ENCODE data around the gene DCUN1D3. TPM values are rescaled to one million over a fixed set of nuclear protein-coding genes. Genes with fewer than 3 reads are reported as not detected.

Gene DCUN1D3
- total RNA-seq, 4 donors from 2014 or later, result 10.3 to 13.7 (median 11.8) TPM

- no peak overlapping the region for H3K27ac ChIP-seq
- TF ChIP-seq POLR2A (IDR thresholded peaks at IDR 0.05), result no peak
- no peak for TF ChIP-seq CTCF (IDR thresholded peaks at IDR 0.05)
- DNase-seq, result no peak
- WGBS, 2 donors, result 83 to 88% methylated on average over 5 of the region's 5 CpGs
- H3K27me3 ChIP-seq, result no peaks in the 10 kb centered on the region
- no peaks in the 10 kb centered on the region for H3K9me3 ChIP-seq
- intact Hi-C loops (cut with DNase I), result no loop called here
- no peaks in the 10 kb centered on the region for H3K36me3 ChIP-seq
- no peaks in the 10 kb centered on the region for H3K4me1 ChIP-seq
- H3K4me3 ChIP-seq (replicated peaks in 1 of 3), result no peak overlapping the region
Observed at GRCh38 chr16:20944861-20945574, 44.9 kb upstream of the DCUN1D3 start.

- TF ChIP-seq POLR2A (IDR thresholded peaks at IDR 0.05), result no peak
- no peak for TF ChIP-seq CTCF (IDR thresholded peaks at IDR 0.05)
- Histone ChIP-seq H3K4me3 (replicated peaks in 1 of 3) (no peak overlapping the region), H3K27me3 (no peaks in the 10 kb centered on the region), H3K9me3 (no peaks in the 10 kb centered on the region), H3K4me1 (no peaks in the 10 kb centered on the region), H3K27ac (no peak overlapping the region), H3K36me3 (no peaks in the 10 kb centered on the region)
- 68 to 82% methylated on average over 4 of the region's 4 CpGs for WGBS, 2 donors
- no peak for DNase-seq
- intact Hi-C loops (cut with DNase I), result no loop called here
Observed at GRCh38 chr16:20942256-20942655, 42.1 kb upstream of the DCUN1D3 start.

GRCh38 chr16:20941636-20941926 is 41.4 kb upstream of the DCUN1D3 start:
- no peaks in the 10 kb centered on the region for H3K27me3 ChIP-seq
- H3K9me3 ChIP-seq, result no peaks in the 10 kb centered on the region
- DNase-seq, result no peak
- H3K27ac ChIP-seq, result no peak overlapping the region
- H3K4me3 ChIP-seq (replicated peaks in 1 of 3), result no peak overlapping the region
- no peaks in the 10 kb centered on the region for H3K36me3 ChIP-seq
- no peak for TF ChIP-seq CTCF (IDR thresholded peaks at IDR 0.05)
- no peak for TF ChIP-seq POLR2A (IDR thresholded peaks at IDR 0.05)
- 97 to 100% methylated on average over 6 of the region's 6 CpGs for WGBS, 2 donors
- intact Hi-C loops (cut with DNase I), result no loop called here
- no peaks in the 10 kb centered on the region for H3K4me1 ChIP-seq

GRCh38 chr16:20940871-20941635 is 40.9 kb upstream of the DCUN1D3 start:
- DNase-seq, result no peak
- H3K27me3 ChIP-seq, result no peaks in the 10 kb centered on the region
- H3K4me3 ChIP-seq (replicated peaks in 1 of 3), result no peak overlapping the region
- H3K36me3 ChIP-seq, result no peaks in the 10 kb centered on the region
- WGBS, 2 donors, result 81 to 86% methylated on average over 6 of the region's 6 CpGs
- no peaks in the 10 kb centered on the region for H3K4me1 ChIP-seq
- no peaks in the 10 kb centered on the region for H3K9me3 ChIP-seq
- intact Hi-C loops (cut with DNase I), result no loop called here
- H3K27ac ChIP-seq, result no peak overlapping the region
- TF ChIP-seq POLR2A (IDR thresholded peaks at IDR 0.05), result no peak
- TF ChIP-seq CTCF (IDR thresholded peaks at IDR 0.05), result no peak

- intact Hi-C loops (cut with DNase I), result no loop called here
- no peak for DNase-seq
Observed at GRCh38 chr16:20939611-20940010, 39.5 kb upstream of the DCUN1D3 start.

More at GRCh38 chr16:20939611-20940010, 39.5 kb upstream of the DCUN1D3 start:
- Histone ChIP-seq H3K36me3 (no peaks in the 10 kb centered on the region), H3K9me3 (no peaks in the 10 kb centered on the region), H3K27ac (no peak overlapping the region), H3K4me3 (replicated peaks in 1 of 3) (no peak overlapping the region), H3K4me1 (no peaks in the 10 kb centered on the region), H3K27me3 (no peaks in the 10 kb centered on the region)
- TF ChIP-seq CTCF (IDR thresholded peaks at IDR 0.05), result no peak
- TF ChIP-seq POLR2A (IDR thresholded peaks at IDR 0.05), result no peak
